ENCODE results near the gene NEK1.

GRCh38 chr4:169640261-169640870, 28.0 kb upstream of the NEK1 start:
- TF ChIP-seq CTCF (IDR thresholded peaks at IDR 0.05) (no peak), EP300 (IDR thresholded peaks at IDR 0.05) (no peak)
